HCT116 (cell line): ENCODE data around the gene CTNNA2. TPM values are rescaled to one million over a fixed set of nuclear protein-coding genes. Genes with fewer than 3 reads are reported as not detected.

Experiments used
- ATAC-seq: fragments of 200-7000 bp; cut with Tn5 transposase; 2 replicates; pipeline ENCODE4 v1.9.1; 2020; ENCODE audit warnings: mild to moderate bottlenecking, moderate library complexity
- BruUV-seq: library from RNA; stranded (reverse); fragments of 400-500 nt; replicated peaks from 2 replicates; lab custom pipeline; 2021; lab: Mats Ljungman, UMichigan
- CTCF ChIA-PET: fragments of 300-600 bp; sonication (Branson Sonifier 250); formaldehyde crosslinking; loops from one replicate; lab custom pipeline; 2021; ENCODE audit warnings: antibody characterized with exemption; lab: Charles Lee
- POLR2A ChIA-PET: fragments of 300-600, 350-600 bp; sonication (Branson Sonifier 250); formaldehyde crosslinking; loops from one replicate; lab custom pipeline; 2021; ENCODE audit warnings: antibody characterized with exemption; lab: Charles Lee
- RAD21 ChIA-PET, 2 experiments: fragments of 300-600 bp; sonication (Branson Sonifier 250); formaldehyde crosslinking; loops; one replicate each; lab custom pipeline; 2023; ENCODE audit warnings: low total read pairs in 2 of 2; ENCODE audit not compliant: uncharacterized antibody in 2 of 2, unreplicated experiment in 2 of 2, low non-redundant PET in 1 of 2; lab: Charles Lee
- DNase-seq: peaks from one replicate; pipeline ENCODE4 v3.0.0-alpha.2; 2010; ENCODE audit warnings: low read depth, low spot score
- H2AFZ ChIP-seq: fragments of 200-600 bp; shearing (Covaris generic), sonication (generic); 2 replicates; pipeline ENCODE4 v1.6.1; 2017; ENCODE audit warnings: low read depth, mixed run types, mixed read lengths, antibody characterized with exemption, low read length; ENCODE audit not compliant: poor library complexity, severe bottlenecking
- H3K27ac ChIP-seq: 2 replicates; pipeline ENCODE4 v1.5.1; 2012; ENCODE audit warnings: low read depth, low read length
- H3K27me3 ChIP-seq: fragments of 200-600 bp; sonication (generic); 2 replicates; pipeline ENCODE4 v1.6.1; 2016; ENCODE audit warnings: mixed run types, low read length, mixed read lengths; ENCODE audit not compliant: insufficient read depth
- H3K36me3 ChIP-seq, 2 experiments: fragments of 200-500 bp in 1 of 2; fragments of 200-600 bp in 1 of 2; sonication (Bioruptor generic) in 1 of 2; sonication (generic) in 1 of 2; 2 replicates each; pipeline versions ENCODE4 v1.5.1 to v1.6.1; 2014 to 2016; ENCODE audit warnings: low read length in 2 of 2, inconsistent platforms in 1 of 2, mixed read lengths in 1 of 2, mixed run types in 1 of 2; ENCODE audit not compliant: insufficient read depth in 2 of 2, control insufficient read depth in 1 of 2
- H3K4me1 ChIP-seq, 2 experiments: fragments of 200-600 bp in 1 of 2; sonication (generic) in 1 of 2; 2 replicates each; pipeline versions ENCODE4 v1.5.1 to v1.6.1; 2012 to 2017; ENCODE audit warnings: low read length in 2 of 2, inconsistent platforms in 1 of 2, mild to moderate bottlenecking in 1 of 2, mixed read lengths in 1 of 2, mixed run types in 1 of 2, moderate library complexity in 1 of 2; ENCODE audit not compliant: insufficient read depth in 2 of 2, control insufficient read depth in 1 of 2
- H3K4me2 ChIP-seq: fragments of 200-600 bp; sonication (generic); 2 replicates; pipeline ENCODE4 v1.6.1; 2017; ENCODE audit warnings: mixed run types, low read length, mixed read lengths
- H3K4me3 ChIP-seq, 2 experiments: fragments of 200-600 bp in 1 of 2; sonication (generic) in 1 of 2; replicated peaks in 1 of 2; 2 replicates each; pipeline ENCODE4 v1.5.1; 2011 to 2016; ENCODE audit warnings: low read length in 2 of 2, control low read depth in 1 of 2, low read depth in 1 of 2, mild to moderate bottlenecking in 1 of 2, mixed read lengths in 1 of 2, mixed run types in 1 of 2
- H3K79me2 ChIP-seq: fragments of 200-600 bp; sonication (generic); 2 replicates; pipeline ENCODE4 v1.6.1; 2017; ENCODE audit warnings: mild to moderate bottlenecking, mixed run types, low read length, moderate library complexity, mixed read lengths; ENCODE audit not compliant: insufficient read depth
- H3K9ac ChIP-seq: fragments of 200-600 bp; sonication (generic); 2 replicates; pipeline ENCODE4 v1.6.1; 2016; ENCODE audit warnings: low read length, mixed read lengths
- H3K9me2 ChIP-seq: fragments of 200-600 bp; sonication (generic), shearing (Covaris generic); 2 replicates; pipeline ENCODE4 v1.6.1; 2017; ENCODE audit warnings: mixed run types, mild to moderate bottlenecking, moderate library complexity; ENCODE audit not compliant: insufficient read depth
- H3K9me3 ChIP-seq, 2 experiments: fragments of 200-500 bp in 1 of 2; fragments of 200-600 bp in 1 of 2; sonication (Bioruptor generic) in 1 of 2; sonication (generic) in 1 of 2; 2 replicates each; pipeline ENCODE4 v1.6.1; 2014 to 2017; ENCODE audit warnings: low read length in 2 of 2, mixed read lengths in 2 of 2, inconsistent platforms in 1 of 2, low read depth in 1 of 2, mild to moderate bottlenecking in 1 of 2, mixed run types in 1 of 2, moderate library complexity in 1 of 2; ENCODE audit not compliant: control insufficient read depth in 1 of 2, insufficient read depth in 1 of 2
- H4K20me1 ChIP-seq: fragments of 200-600 bp; sonication (generic), shearing (Covaris generic); 2 replicates; pipeline ENCODE4 v1.6.1; 2017; ENCODE audit warnings: mixed run types, mild to moderate bottlenecking, moderate library complexity; ENCODE audit not compliant: insufficient read depth
- CBX3 ChIP-seq: IDR thresholded peaks from 2 replicates; pipeline ENCODE4 v1.6.1; 2012; ENCODE audit warnings: low read depth
- EZH2phosphoT487 ChIP-seq: fragments of 200-600 bp; IDR thresholded peaks from 2 replicates; pipeline ENCODE4 v1.6.1; 2018; ENCODE audit warnings: antibody characterized with exemption, borderline replicate concordance
- JUND ChIP-seq: IDR thresholded peaks from 2 replicates; pipeline ENCODE4 v1.6.1; 2012
- POLR2A ChIP-seq: IDR thresholded peaks from 2 replicates; pipeline ENCODE4 v1.7.0; 2011; ENCODE audit warnings: borderline replicate concordance; ENCODE audit not compliant: insufficient read depth, insufficient read length; ENCODE audit errors: extremely low read depth
- RAD21 ChIP-seq: IDR thresholded peaks from 2 replicates; pipeline ENCODE4 v1.6.1; 2012; ENCODE audit warnings: low read depth, mild to moderate bottlenecking
- SIN3A ChIP-seq: IDR thresholded peaks from 2 replicates; pipeline ENCODE4 v1.6.1; 2012; ENCODE audit warnings: low read depth
- SP1 ChIP-seq: IDR thresholded peaks from 2 replicates; pipeline ENCODE4 v1.6.1; 2012; ENCODE audit warnings: low read depth
- SRF ChIP-seq: IDR thresholded peaks from 2 replicates; pipeline ENCODE4 v1.6.1; 2012; ENCODE audit warnings: low read depth
- YY1 ChIP-seq: IDR thresholded peaks from 2 replicates; pipeline ENCODE4 v1.6.1; 2011; ENCODE audit warnings: low read length, low read depth, moderate library complexity, mild to moderate bottlenecking; ENCODE audit not compliant: insufficient replicate concordance; ENCODE audit errors: extremely low read depth
- ZBTB33 ChIP-seq: IDR thresholded peaks from 2 replicates; pipeline ENCODE4 v1.6.1; 2011; ENCODE audit warnings: mild to moderate bottlenecking, low read length, moderate library complexity; ENCODE audit not compliant: insufficient replicate concordance; ENCODE audit errors: extremely low read depth
- ZFX ChIP-seq: fragments of 450-650 bp; IDR thresholded peaks from 2 replicates; pipeline ENCODE4 v1.6.1; 2017
- ZNF274 ChIP-seq: fragments of 200-500 bp; sonication (Bioruptor generic); IDR thresholded peaks from 2 replicates; pipeline ENCODE4 v1.6.1; 2014; ENCODE audit warnings: mild to moderate bottlenecking, low read depth, low read length, inconsistent platforms
- intact Hi-C: fragments of 100-400 bp; cut with micrococcal nuclease; formaldehyde crosslinking; loops from 2 replicates; pipeline ENCODE4 v1.10.0; 2022
- total RNA-seq: library from RNA; stranded (reverse); gene quantifications from one replicate; pipeline ENCODE4 v1.2.1, GENCODE V29; 2021; ENCODE audit not compliant: unreplicated experiment
- TF ChIP-seq, protein P1 (sequence below): IDR thresholded peaks from 2 replicates; pipeline ENCODE4 v1.6.1; 2012
- TF ChIP-seq, protein P2 (sequence below), 3 experiments: fragments of 200-600 bp in 1 of 3; sonication (generic) in 1 of 3; IDR thresholded peaks in 2 of 3; conservative IDR thresholded peaks in 1 of 3; 2 replicates each; pipeline ENCODE4 v1.5.1; 2012 to 2017; ENCODE audit warnings: low read depth in 2 of 3, low read length in 2 of 3, antibody characterized with exemption in 1 of 3, borderline replicate concordance in 1 of 3, control low read depth in 1 of 3, mild to moderate bottlenecking in 1 of 3, mixed read lengths in 1 of 3, mixed run types in 1 of 3, moderate library complexity in 1 of 3; ENCODE audit not compliant: insufficient read depth in 1 of 3

The CTNNA2 gene
- total RNA-seq, 1 experiment from 2014 or later = not detected

DNA sequence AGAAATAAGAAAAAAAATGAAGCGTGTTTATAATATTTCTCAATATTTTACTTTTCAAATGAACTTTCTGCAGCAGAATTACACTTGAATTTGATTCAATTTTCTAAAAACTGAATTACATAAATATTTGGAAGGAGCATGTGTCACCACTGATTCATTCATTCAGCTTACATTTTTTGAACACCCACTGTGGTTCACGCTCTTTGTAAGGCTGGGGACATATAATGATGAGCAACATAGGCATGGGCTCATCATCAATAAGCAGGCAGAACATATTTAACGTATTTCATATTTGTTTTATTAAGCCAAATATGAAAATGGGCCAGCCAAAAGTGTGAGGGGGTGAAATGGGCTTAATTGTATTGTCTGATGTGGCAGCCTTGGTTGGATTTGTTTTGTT is 209.1 kb downstream of the CTNNA2 start (continued):
- TF ChIP-seq JUND (no peak), ZNF274 (no peak), YY1 (no peak), ZFX (no peak)
- TF ChIP-seq, protein P1, sequence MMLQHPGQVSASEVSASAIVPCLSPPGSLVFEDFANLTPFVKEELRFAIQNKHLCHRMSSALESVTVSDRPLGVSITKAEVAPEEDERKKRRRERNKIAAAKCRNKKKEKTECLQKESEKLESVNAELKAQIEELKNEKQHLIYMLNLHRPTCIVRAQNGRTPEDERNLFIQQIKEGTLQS = no peak

DNA sequence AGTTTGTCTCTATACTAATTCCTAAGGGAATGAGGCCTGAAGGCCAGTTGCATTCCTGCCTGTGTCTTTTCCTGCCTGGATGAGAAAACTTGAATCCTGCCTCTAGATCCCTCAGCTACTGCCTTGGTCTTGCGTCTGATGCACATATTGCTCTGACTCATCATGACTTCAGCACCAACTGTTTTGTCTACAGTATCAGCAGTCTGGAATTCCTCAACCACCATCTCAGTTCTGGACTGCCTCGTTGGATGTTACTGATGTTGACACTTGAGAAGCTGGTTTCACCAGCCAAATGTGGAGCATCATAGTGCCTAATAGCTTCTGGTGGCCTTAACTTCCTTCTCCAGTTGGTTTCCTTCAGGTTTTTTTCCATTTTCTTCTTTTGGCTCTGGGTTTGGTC is 211.0 kb downstream of the CTNNA2 start:
- Histone ChIP-seq H3K9ac (no peak overlapping the region), H4K20me1 (no peaks in the 10 kb centered on the region), H3K9me3 (peaks cover 0 to 18% of the 10 kb centered on the region in 2 experiments; a peak in 2 of 4 replicates), H3K27ac (no peak overlapping the region), H3K4me2 (no peak overlapping the region), H3K4me1 (no peaks in the 10 kb centered on the region), H3K36me3 (no peaks in the 10 kb centered on the region), H3K4me3 (no peak overlapping the region), H3K27me3 (no peaks in the 10 kb centered on the region), H3K9me2 (no peaks in the 10 kb centered on the region), H3K79me2 (no peaks in the 10 kb centered on the region), H2AFZ (no peak overlapping the region)
- RAD21 ChIA-PET = no interaction called here
- no peak for ATAC-seq
- CTCF ChIA-PET = no interaction called here
- DNase-seq = no peak
- no peak for TF ChIP-seq EZH2phosphoT487
- intact Hi-C loops = no loop called here
- no TSS peak for BruUV-seq
- POLR2A ChIA-PET = no interaction called here

DNA sequence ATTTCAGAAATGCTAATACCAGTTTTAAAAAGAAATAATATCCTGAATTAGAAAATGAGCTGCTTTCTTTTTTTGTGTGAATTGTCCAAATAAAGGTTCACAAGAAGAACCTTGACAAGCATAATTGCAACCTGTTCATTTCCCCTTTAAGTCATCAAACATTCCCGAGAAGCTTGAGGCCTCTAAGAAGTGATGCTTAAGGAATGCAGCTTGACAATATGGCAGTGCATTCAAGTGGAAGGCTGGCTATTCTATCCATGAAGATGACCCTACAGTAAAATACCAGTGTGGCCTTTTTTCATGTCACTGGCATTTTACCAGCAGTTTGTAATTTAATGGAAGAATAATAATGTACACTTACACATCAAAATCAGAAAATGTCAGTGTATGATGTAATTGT is 216.7 kb downstream of the CTNNA2 start:
- BruUV-seq = no TSS peak

More for the DNA sequence above, 216.7 kb downstream of the CTNNA2 start:
- DNase-seq (no peak), ATAC-seq (no peak)
- TF ChIP-seq RAD21 = no peak
- TF ChIP-seq SIN3A = no peak
- TF ChIP-seq ZBTB33 = no peak
- TF ChIP-seq SRF = no peak
- TF ChIP-seq YY1 = no peak
- TF ChIP-seq, protein P2, sequence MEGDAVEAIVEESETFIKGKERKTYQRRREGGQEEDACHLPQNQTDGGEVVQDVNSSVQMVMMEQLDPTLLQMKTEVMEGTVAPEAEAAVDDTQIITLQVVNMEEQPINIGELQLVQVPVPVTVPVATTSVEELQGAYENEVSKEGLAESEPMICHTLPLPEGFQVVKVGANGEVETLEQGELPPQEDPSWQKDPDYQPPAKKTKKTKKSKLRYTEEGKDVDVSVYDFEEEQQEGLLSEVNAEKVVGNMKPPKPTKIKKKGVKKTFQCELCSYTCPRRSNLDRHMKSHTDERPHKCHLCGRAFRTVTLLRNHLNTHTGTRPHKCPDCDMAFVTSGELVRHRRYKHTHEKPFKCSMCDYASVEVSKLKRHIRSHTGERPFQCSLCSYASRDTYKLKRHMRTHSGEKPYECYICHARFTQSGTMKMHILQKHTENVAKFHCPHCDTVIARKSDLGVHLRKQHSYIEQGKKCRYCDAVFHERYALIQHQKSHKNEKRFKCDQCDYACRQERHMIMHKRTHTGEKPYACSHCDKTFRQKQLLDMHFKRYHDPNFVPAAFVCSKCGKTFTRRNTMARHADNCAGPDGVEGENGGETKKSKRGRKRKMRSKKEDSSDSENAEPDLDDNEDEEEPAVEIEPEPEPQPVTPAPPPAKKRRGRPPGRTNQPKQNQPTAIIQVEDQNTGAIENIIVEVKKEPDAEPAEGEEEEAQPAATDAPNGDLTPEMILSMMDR (IDR thresholded peaks at IDR 0.05 in 2 of 3, conservative IDR thresholded peaks at IDR 0.05 in 1 of 3; ENCODE audit: borderline replicate concordance in 1 of 3, insufficient read depth in 1 of 3, low read depth in 2 of 3, low read length in 2 of 3) = no peak
- no peak for TF ChIP-seq JUND
- TF ChIP-seq CBX3 = no peak
- no peak for TF ChIP-seq POLR2A
- TF ChIP-seq SP1 = no peak
- no peak overlapping the region for H3K9ac ChIP-seq
- H3K9me3 ChIP-seq = peaks cover 15 to 25% of the 10 kb centered on the region in 2 experiments; a peak in 3 of 4 replicates
- H3K79me2 ChIP-seq = no peaks in the 10 kb centered on the region
- no peak overlapping the region for H3K27ac ChIP-seq
- POLR2A ChIA-PET = no interaction called here
- H2AFZ ChIP-seq = no peak overlapping the region
- no peaks in the 10 kb centered on the region for H3K4me1 ChIP-seq
- RAD21 ChIA-PET = no interaction called here
- H3K4me3 ChIP-seq = no peak overlapping the region
- H3K36me3 ChIP-seq = no peaks in the 10 kb centered on the region
- CTCF ChIA-PET = no interaction called here
- intact Hi-C loops = no loop called here
- no peaks in the 10 kb centered on the region for H4K20me1 ChIP-seq
- no peaks in the 10 kb centered on the region for H3K27me3 ChIP-seq
- H3K9me2 ChIP-seq = no peaks in the 10 kb centered on the region
- no peak overlapping the region for H3K4me2 ChIP-seq
